OCI-LY7 (cell line): ENCODE measurements around the gene PTGS1.

Experiments used
- CTCF ChIP-seq: fragments of 200-600 bp; sonication (generic); conservative IDR thresholded peaks from 2 replicates; pipeline ENCODE4 v1.5.1; 2014; ENCODE audit warnings: mild to moderate bottlenecking, antibody characterized with exemption, low read length, moderate library complexity, mixed read lengths
- EZH2phosphoT487 ChIP-seq: fragments of 200-600 bp; sonication (generic); IDR thresholded peaks from 2 replicates; pipeline ENCODE4 v1.6.1; 2018; ENCODE audit warnings: low read depth, borderline replicate concordance, mild to moderate bottlenecking, mixed run types, antibody characterized with exemption, low read length, moderate library complexity, mixed read lengths

GRCh38 chr9:122383992-122384461, 13.2 kb downstream of the PTGS1 start:
- TF ChIP-seq CTCF (no peak), EZH2phosphoT487 (no peak)
